ENCODE results near the gene FARP1.

FARP1 gene

DNA sequence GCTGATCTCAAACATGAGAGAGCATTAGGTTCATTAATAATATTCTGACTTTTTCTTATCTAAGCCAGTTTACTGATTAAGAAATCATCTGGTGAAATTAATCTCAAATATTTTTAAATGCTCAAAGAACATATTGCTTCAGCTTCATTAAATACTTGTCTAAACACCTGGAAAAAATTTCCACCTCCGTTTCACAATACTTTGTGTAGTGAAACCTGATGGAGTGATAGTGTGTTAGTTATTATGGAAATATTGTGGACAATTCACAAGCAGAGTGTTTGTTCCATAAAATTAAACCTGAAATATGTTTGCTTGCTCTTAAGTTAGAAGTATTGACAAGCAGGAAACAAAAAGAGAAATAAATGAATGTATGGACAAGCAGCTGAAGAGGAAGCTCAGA lies 91.5 kb downstream of the FARP1 start:
- DNase-seq, result no peak

DNA sequence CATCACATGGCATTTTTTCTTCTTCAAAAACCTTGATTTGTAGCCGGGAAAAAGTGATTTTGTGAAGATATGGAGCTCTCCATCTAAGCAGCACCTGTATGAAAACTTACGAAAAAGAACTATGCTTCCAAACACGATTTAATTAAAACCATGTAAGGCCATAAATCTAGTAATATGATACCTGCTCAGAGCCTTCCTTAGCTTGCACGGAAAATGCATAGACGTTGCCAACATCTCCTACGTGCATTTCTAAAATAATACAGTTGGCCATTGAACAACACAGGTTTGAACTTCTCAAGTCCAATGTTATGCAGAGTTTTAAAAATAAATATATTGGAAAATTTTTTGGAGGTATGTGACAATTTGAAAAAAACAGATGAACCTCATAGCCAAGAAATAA lies 93.3 kb downstream of the FARP1 start:
- DNase-seq, result no peak

- DNase-seq, result no peak
Observed at GRCh38 chr13:98237331-98237730, 94.4 kb downstream of the FARP1 start.

DNA sequence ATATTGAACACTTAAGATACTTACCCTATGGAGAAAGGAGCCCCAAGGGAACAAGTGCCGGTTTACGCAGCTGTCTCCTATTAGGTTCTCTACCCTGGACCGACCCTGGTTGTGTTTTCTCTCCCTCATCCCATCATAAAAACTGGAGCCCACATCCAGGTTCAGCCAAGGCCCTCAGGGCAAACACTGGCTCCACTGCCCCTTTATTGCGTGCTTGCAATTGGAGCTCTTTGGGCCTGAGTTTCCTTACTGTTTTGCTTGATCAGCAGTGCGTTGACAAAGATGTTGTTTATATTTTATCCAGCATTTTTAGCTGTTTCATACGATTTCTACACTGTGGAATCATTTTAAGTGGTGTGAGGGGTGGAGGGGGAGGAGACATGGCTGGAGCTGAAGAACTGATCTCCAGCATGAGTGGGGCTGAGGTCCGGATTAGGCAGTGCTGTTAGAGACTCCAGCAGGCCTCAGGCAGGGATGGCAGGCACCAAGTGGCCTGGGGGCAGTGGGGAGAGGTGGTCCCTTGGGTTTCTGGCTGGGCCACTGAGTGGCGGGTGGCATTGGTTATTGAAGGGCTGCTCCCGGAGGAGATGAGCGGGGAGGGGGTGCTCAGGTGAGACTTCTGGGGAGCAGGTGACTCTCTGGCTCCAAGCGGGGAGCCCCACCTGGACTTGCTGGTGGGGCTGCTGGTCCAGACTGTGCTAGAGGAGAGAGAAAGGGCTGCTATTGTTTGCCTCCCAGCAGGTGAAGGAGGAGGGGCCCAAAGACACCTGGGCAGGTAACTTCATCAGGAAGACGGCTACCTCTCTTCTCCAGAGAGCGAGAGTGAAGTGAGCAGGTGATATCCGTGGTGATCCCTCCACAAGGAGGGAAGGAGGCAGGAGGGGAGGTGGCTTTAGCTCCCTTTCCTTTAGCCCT lies 96.5 kb downstream of the FARP1 start:
- no peak for DNase-seq

GRCh38 chr13:98240135-98240534 lies 97.2 kb downstream of the FARP1 start:
- no peak for DNase-seq

GRCh38 chr13:98240974-98241373 lies 98.1 kb downstream of the FARP1 start:
- DNase-seq, result no peak

GRCh38 chr13:98241976-98242375 lies 99.1 kb downstream of the FARP1 start:
- DNase-seq, result no peak

- no peak for DNase-seq
Observed at GRCh38 chr13:98242403-98242802, 99.5 kb downstream of the FARP1 start.

DNA sequence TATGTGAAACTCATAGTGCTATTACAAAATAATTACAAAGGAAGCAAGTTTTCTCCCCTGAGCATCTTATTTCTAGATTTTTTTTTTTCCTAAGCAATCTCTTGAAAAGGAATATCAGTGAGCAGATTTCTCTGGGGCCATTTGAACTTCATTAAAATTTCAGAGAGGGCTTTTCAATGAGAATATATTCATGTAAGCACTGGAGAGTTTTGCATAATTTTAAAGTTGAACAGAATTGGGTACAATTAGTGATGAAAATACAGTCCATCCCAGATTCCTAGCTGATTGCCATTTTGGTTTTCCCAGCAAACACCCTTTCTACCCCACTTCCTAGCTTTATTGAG lies 101.0 kb downstream of the FARP1 start:
- DNase-seq, result no peak

DNA sequence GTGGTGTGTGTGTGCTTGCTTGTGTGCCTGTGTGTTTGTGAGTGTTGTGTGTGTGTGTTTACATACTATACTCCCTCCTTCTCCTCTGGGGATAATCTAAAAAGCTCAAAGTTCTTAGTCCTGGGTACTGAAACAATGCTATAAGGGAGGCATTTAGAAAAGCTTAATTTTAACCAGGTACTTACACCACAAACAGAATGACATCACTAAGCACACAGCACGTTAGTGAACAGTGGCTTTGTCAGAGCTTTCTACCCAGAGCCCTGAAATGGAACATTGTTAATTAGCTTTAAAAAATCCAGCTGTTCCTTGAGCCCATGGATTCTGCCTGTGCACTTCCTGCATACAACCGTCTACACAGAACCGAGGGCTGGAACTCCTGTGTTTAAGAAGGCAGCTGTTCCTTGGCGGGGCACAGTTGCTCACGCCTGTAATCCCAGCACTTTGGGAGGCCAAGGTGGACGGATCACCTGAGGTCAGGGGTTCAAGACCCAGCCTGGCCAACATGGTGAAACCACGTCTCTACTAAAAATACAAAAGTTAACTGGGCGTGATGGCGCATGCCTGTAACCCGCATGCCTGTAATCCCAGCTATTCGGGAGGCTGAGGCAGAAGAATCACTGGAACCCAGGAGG lies 103.8 kb downstream of the FARP1 start:
- DNase-seq, result no peak

GRCh38 chr13:98251708-98252107 lies 108.8 kb downstream of the FARP1 start:
- no peak for DNase-seq

DNA sequence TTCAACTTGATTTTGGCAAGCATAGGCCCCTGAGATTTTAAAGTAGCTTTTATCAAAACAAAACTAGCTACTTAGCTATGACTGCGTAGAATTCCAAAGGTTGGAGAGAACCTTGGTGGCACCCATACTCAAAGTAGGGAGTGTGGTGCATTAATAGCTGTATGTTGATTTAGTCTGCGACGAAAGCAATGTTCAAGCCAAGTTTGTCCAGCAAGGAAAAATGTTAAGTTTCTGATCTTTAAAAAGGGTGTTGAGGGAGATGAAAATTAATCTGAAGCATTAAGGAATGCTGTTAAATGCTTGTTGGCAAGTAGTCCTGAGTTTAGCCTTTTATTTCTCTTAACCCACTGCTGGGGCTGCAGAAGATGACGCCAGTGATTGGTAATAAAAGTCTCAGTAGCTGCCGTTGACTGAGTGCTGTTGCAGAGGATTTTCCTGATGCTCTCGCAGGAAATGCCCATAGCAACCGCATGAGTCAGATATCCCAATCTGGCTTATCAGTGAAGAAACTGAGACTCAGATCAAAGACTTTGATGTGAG lies 110.1 kb downstream of the FARP1 start:
- no peak for DNase-seq

DNA sequence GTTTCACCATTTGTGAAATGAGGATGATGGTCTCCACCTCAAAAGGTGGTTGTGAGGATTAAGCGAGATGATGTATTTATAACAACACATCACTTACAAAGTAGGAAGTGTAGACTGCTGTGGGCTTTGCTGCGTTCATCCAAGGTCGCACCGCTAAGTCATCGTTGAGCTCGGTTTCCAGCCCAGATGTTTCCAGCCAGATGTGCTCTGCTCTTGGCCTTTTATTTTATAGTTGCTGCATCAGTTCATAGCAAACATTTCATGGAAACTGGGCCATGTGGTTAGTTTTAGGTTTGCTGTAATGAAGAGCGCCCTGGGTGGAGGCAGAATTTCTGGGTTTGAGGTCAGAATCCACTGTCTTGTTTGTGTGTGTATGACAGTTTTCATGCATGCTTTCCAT lies 110.6 kb downstream of the FARP1 start:
- no peak for DNase-seq

- DNase-seq, result no peak
Observed at GRCh38 chr13:98254513-98254912, 111.6 kb downstream of the FARP1 start.

DNA sequence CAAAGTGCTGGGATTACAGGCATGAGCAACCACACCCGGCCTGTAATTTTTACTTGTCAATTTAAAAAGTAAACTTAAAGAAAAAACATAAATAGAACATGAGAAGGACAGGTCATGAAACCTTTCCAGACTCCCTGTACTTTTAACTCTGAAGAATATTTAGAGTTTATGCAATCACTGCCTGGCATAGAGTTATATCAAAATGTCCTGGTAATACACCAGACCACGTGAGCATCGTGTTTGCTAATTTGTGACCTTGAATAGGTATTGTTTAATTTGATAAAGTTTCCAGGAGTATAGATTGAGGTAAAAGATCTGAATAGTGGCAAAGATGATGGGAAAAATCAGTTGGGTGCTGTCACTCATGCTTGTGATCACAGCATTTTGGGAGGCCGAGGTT lies 115.3 kb downstream of the FARP1 start:
- DNase-seq, result no peak

GRCh38 chr13:98260357-98261164 lies 117.7 kb downstream of the FARP1 start:
- no peak for DNase-seq

- no peak for DNase-seq
Observed at GRCh38 chr13:98261165-98261702, 118.3 kb downstream of the FARP1 start.

DNA sequence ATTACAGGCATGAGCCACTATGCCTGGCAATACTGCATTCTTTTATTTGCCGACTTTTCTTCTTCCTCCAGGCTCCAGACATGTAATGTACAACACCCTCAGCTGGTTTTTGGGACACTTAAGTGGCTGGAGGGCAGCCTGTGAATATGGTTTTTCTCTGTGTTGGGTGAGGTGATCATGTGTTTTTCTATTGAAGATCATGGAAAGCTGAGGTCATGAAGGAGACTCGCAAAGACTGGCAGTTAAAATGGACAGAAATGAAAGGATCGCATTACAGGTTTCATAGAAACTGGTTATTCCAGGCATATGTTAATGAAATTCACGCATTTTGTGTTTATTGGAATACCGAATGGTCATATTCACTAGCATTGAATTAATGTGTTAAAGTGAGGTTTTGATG lies 119.4 kb downstream of the FARP1 start:
- DNase-seq, result no peak

DNA sequence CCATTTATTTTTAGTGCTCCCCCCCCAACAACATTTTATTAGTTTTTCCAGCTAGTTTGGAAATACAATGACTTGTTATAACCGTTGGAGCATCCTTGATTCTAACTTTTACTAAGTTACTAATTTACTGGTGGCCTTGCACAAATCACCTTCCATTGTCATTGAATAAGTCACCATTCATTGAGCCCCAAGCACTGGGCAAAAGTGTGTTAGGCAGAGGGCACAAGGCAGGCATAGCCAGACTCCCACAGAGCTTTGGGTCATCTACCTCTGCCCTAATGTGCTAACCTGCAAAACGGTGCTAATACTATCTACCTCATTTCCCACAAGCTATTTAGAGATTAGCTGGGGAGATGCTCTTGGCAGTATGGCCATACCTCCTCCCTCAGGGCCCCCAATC lies 120.9 kb downstream of the FARP1 start:
- DNase-seq, result no peak

GRCh38 chr13:98264877-98265276 lies 122.0 kb downstream of the FARP1 start:
- no peak for DNase-seq

- DNase-seq, result no peak
Observed at GRCh38 chr13:98265692-98266551, 123.0 kb downstream of the FARP1 start.
